Hippocampal formation (tissue), 2 donors: ENCODE data around the gene UNC5A.
A peak's percentile ranks its signal among the peaks of the same experiment; 100 is the strongest.

Source experiments
- DNase-seq, 2 donors: peaks; one replicate each; lab custom pipeline; 2025; lab: John Stamatoyannopoulos, UW

Gene UNC5A

DNA sequence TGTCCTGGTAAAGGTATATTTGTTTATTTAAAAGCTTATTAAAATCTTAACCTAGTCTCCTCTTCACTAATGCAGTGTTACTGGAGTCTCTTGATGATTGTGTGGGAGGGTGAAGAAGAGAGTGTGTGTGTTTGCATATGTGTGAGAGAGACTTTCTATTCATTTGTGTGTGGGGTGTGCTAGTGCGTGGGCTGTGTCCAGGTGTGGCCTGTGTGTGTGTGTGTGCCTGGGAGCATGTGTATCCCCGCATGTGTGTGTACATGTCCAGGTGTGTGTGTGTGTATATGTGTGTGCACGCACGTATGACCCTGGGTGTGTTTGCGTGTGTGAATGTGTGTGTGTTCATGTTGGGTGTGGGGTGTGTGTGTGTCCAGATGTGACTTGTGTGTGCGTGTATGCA, 10.3 kb upstream of the UNC5A start:
- DNase-seq: no peak

DNA sequence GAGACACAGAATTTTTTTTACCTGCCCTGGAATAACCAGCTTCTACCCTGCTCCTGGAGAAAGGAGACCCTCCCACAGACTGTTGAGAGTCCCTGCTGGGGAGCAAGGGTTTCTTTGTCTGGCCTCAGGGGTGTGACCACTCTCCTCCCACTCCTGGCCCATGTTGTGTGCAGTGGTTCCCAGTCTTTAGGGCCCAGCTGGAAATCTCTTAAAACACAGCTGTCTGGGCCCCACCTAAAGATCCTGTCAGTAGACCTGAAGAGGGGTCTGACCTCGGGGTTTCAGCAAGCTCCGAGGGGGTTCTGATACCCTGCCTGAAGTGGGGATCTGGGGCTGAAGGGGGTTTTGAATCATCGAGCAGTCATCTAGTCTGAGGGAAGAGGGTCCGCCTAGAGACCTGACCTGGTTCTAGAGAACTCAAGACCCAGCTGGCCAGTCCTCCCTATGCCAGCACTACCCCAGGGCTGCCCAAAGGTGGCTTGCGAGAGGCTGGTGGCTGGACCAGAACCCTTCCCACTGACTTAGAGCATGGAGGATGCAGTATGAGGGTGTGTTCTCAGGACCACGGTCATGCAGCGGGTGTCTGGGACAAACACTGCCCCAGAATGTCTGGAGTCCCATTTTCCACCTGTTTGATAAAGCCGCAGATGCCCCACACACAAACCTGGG, 8.1 kb upstream of the UNC5A start:
- DNase-seq: no peak

DNA sequence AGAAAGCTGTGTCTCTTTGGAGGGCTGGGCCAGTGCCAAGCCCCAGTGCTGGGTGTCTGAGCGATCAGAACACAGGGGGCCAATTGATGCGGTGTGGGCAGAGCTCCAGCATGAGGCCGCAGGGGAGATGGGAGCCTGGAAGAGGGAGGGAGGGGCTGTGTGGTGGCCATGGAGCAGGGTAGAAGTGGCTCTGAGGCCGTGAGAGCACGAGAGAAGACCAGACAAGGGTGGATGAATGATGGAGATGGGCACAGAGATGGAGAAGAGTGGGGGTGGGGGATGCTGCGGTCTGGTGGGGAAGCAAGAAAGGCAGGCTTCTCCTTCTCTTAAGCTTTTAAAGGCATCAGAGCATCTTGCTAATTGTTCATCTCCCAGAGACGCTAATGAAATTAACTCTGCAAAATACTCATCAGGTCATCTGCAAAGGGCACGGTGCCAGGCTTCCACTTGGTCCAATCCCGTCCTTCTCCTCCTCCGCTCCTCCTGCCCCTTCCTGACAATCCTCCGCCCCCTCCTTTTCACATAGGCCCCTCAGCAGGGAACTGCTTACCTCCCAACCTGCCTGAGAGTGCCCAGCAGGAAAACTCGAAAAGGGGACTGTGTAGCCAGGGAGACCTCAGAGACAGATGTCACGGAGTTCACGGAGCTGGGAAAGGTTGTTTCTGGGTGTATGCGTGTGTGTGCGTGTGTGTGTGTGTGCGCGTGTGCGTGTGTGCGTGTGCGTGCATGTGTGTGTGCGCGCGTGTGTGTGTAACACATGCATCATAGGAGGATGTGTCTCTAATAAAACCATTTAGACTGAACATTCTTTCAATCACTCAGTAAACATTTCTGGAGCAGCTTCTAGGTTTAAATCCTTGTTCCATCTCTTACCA, 7.1 kb upstream of the UNC5A start:
- no peak for DNase-seq

- no peak for DNase-seq
Measured at GRCh38 chr5:176803943-176804498, 6.3 kb upstream of the UNC5A start.

DNA sequence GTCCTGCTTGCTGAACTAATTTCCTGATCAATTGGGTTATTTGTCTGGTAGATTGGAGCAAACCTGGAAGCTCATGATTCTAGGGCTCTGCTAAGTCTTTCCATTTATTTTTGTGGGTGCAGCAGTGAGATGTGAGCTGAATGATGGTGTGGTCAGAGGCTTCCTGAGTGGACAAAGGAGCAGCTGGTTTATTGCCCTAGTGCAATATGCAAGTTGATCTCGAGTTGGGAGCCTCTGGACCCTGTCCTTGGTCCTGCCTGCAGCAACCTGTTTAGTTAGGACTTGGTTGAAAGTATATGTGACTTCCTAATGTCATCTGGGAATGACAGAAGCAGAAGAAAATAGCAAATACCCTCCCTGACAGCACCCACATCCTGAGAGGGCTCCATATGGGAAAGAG, 4.2 kb upstream of the UNC5A start:
- DNase-seq: no peak

DNA sequence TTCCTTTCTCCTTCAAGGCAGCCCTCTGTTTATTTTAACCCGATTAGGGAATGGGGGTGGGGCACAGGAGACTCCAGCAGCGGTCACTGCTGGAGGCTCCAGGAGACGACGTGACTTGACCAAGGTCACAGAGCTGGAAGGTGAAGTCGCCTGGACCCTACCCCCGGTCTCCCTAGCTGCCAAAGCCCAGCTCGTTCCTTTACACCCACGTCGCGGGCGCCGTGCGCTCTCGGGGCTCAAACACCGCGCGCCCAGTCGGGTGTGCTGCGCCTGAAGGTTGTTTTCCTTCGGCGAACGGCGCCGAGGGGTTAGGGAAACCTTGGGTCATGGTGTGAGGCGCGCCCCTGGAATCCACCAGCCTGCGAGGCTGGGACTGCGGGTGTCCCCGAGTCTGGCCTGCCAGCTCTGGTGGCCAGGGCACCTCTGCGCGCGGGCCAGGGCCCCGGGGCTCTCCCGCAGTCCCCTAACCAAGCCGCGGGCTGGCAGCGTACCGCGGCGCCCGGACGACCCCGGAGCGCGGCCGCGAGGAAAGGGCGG, 747 bp upstream of the UNC5A start:
- no peak for DNase-seq

DNA sequence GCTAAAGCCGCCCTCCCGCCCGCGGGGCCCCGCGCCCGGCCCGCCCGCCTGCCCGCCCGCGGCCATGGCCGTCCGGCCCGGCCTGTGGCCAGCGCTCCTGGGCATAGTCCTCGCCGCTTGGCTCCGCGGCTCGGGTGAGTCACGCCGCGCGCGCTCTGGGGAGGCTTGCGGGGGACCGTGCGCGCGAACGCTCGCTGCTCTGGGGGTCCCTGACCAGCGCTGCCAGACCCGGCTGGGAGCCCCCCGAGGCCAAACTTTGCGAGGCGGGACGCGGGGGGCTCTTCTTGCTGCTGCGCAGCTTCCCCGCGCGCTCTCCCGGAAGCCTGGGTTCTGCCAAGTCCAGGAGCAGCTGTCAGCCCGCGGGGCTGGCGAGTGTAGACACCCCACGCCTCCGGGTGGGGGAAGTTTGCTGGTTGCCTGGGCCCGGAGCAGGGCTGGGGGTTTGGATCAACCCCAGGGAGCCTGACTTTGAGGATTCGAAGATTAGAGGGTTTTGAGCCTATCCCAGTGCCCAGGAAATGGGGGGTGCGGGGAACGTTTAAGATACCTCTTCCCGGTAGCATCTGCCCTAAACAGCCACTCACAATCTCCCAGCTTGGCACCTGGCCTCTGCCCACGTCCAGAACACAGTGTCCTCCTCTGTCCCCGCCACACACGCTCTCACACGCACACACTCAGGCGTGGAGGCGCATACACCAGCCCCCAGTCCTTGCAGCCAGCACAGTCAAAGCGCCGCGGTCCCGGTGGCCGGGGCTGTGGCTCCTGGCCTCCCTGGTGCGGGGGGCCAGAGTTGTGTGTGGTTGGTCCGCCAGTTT, 535 bp downstream of the UNC5A start:
- DNase-seq: no peak

GRCh38 chr5:176812269-176813259, 2.2 kb downstream of the UNC5A start:
- no peak for DNase-seq

GRCh38 chr5:176813587-176814312, 3.4 kb downstream of the UNC5A start:
- no peak for DNase-seq

- DNase-seq: no peak
Measured at GRCh38 chr5:176814313-176814685, 3.9 kb downstream of the UNC5A start.

DNA sequence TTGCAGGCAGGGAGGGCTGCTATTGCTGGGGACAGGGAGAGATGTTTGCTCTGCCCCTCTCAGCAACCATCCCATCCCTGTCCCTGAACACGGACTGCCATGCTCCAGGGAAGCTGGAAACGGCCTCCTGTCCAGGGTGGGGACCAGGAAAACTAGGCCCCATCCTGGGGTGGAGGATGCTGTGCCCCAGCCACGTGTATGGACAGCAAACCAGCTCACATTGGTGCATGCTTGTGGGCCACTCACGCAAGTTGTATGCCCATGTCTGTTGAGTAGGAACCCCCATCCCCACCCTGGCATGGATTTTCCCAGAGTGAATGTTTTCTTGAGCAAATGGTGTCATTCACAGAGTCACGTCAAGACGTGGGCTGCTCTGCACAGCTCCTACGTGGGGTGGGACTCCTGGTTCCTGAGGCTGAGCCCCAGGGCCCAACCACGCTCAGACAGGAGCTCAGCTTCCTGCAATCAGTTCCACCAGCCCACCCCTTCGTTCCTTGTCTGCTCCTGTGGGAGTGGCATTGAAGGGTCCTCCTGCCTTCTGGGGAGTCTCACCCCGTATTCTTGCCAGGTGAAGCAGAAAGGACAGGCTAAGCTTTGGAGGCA, 4.6 kb downstream of the UNC5A start:
- DNase-seq: no peak

DNA sequence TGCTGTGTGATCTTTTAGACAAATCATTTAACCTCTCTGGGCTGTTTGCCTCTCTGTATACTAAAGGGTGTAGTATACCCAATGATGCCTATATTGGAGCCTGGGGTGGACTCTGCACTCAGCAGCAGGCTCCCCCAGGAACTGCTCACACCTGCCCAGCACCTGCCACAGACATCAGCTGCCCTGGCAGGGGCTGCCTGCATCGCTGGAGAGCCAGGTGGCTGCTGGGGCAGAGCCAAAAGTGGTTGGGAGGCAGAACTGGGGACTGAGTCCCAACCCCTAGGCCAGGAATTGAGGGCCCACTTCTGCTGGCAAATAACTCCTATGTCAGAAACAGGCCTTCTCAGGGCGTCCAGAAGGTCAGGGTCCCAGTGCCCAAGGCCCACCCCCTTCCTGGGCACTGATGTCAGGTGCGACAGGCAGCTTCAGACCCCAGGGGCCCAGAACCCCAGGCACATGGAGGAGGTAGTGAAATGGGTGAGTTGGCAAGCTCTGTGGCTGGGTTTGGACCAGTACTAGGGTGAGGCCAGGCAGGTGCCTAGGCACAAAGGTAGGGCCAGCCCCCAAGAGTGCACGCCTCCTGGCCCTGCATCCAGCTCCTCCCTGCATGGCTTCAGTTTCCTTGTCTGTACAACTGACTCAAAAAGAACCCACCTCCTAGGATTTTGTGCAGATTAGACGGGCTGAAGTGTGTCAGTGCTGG, 5.8 kb downstream of the UNC5A start:
- no peak for DNase-seq

GRCh38 chr5:176816791-176817347, 6.5 kb downstream of the UNC5A start:
- no peak for DNase-seq

DNA sequence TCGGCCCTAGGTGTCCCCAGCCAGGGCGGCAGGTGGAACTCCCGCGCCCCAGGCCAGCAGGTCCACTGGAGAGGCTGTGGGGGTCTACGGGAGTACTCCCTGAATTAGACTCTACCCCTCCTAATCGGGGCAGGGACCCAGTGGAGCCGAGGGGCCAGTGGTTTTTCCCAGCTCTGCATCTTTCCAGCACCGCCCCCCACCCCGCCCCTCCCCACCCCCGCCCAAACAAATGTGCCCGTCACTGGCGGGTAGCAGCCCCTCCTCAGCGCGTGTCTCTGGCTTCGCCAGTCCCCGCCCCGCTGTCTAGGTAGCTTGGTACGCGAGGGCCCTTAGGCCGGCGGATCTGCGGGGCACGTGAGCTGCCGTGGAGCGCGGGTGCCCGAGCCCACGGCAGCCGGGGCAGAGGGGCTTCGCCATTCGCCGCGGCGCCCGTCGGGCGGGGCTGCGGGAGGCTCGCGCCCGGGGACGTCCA, 7.0 kb downstream of the UNC5A start:
- no peak for DNase-seq

DNA sequence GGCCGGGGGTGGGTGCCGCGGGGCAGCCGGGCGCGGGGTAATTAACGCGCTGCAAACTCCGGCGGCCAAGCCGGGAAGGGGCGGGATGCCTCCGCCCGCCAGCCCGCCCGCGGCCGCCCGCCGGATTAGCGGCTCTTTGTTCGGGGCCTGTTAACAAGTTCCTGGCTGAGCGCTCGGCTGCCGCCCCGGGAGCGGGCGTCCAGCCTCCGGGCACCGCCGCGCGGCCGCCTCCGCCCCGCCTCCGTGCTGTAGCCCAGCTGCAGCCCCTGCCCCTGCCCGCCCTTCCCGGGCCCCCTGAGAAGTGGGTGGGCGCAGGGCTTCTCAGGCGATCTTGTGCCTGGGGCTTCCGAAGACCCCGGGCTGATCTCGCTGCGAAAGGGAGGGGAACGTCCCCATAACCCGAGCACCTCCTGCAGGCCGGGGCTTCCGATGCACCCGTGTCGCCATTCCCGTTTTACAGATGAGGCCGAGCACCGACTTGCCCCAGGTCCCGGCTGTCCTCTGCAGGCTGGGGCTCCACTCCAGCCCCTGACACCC, 7.5 kb downstream of the UNC5A start:
- DNase-seq: peak in 1 of 2 donors; percentile 17

GRCh38 chr5:176818391-176819098, 8.2 kb downstream of the UNC5A start:
- no peak for DNase-seq

DNA sequence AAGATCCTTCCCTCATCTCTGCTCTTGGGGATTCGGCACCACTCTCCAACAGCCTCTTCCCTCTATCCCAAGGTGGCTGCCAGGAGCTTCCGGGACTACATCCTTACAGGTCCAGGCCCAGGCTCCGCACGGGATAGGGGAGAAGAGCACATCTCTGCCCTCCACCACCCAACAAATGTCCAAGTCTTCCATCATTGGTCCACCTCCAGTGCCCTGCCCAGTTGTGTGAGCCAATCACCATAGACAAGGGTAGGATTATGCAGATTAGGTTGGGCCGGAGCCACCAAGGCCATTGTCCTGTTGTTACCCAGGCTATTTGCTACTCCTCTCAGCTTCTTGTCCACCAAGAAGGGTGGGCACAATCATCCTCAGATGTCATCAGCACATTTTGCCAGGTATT, 9.1 kb downstream of the UNC5A start:
- DNase-seq: no peak

GRCh38 chr5:176820937-176821336, 10.6 kb downstream of the UNC5A start:
- no peak for DNase-seq
